Neural cell (in vitro differentiated cells): ENCODE measurements around the gene ANKFN1. TPM values are rescaled to one million over a fixed set of nuclear protein-coding genes. Genes with fewer than 3 reads are reported as not detected.

Experiments
- H2AFZ ChIP-seq: fragments of 200-600, 300-800 bp; sonication (generic), shearing (Covaris generic); 2 replicates; pipeline ENCODE4 v1.6.0; 2014; ENCODE audit warnings: low read depth, mild to moderate bottlenecking, antibody characterized with exemption, low read length, moderate library complexity
- H3F3A ChIP-seq: fragments of 200-600 bp; shearing (Covaris generic); 2 replicates; pipeline ENCODE4 v1.6.1; 2016; ENCODE audit warnings: mild to moderate bottlenecking, moderate library complexity, mixed read lengths, antibody characterized with exemption, low read length; ENCODE audit not compliant: insufficient read depth, poor library complexity, severe bottlenecking
- H3K27ac ChIP-seq: fragments of 200-600, 300-800 bp; sonication (generic), shearing (Covaris generic); 2 replicates; pipeline ENCODE4 v1.5.1; 2014; ENCODE audit warnings: mild to moderate bottlenecking, low read length, moderate library complexity
- H3K27me3 ChIP-seq: fragments of 300-800, 200-600 bp; sonication (generic), shearing (Covaris generic); 2 replicates; pipeline ENCODE4 v1.6.0; 2014; ENCODE audit warnings: mild to moderate bottlenecking, low read depth, low read length, moderate library complexity; ENCODE audit not compliant: insufficient read depth
- H3K36me3 ChIP-seq: fragments of 300-800, 200-600 bp; sonication (generic), shearing (Covaris generic); 2 replicates; pipeline ENCODE4 v1.5.1; 2014; ENCODE audit warnings: mild to moderate bottlenecking, antibody characterized with exemption, low read length, moderate library complexity; ENCODE audit not compliant: insufficient read depth
- H3K4me2 ChIP-seq: fragments of 300-800, 200-600 bp; sonication (generic), shearing (Covaris generic); 2 replicates; pipeline ENCODE4 v1.6.0; 2014; ENCODE audit warnings: mild to moderate bottlenecking, low read length
- H3K4me3 ChIP-seq: fragments of 300-800, 200-600 bp; sonication (generic), shearing (Covaris generic); 2 replicates; pipeline ENCODE4 v1.5.1; 2014; ENCODE audit warnings: mild to moderate bottlenecking, low read length, moderate library complexity
- H3K79me2 ChIP-seq: fragments of 200-600 bp; shearing (Covaris generic); replicated peaks from 2 replicates; pipeline ENCODE4 v1.6.0; 2014; ENCODE audit warnings: mild to moderate bottlenecking, low read length, moderate library complexity; ENCODE audit not compliant: insufficient read depth
- H3K9ac ChIP-seq: fragments of 300-800, 200-600 bp; sonication (generic), shearing (Covaris generic); 2 replicates; pipeline ENCODE4 v1.6.1; 2016; ENCODE audit warnings: mild to moderate bottlenecking, low read length, mixed read lengths
- H3K9me2 ChIP-seq: fragments of 200-600 bp; shearing (Covaris generic); 2 replicates; pipeline ENCODE4 v1.6.1; 2016; ENCODE audit warnings: mild to moderate bottlenecking, low read length, mixed read lengths; ENCODE audit not compliant: insufficient read depth
- H3K9me3 ChIP-seq: fragments of 200-600, 300-800 bp; sonication (generic), shearing (Covaris generic); 2 replicates; pipeline ENCODE4 v1.6.1; 2016; ENCODE audit warnings: mild to moderate bottlenecking, mixed run types, low read length, moderate library complexity, mixed read lengths
- H4K20me1 ChIP-seq: fragments of 200-600 bp; shearing (Covaris generic); 2 replicates; pipeline ENCODE4 v1.6.1; 2016; ENCODE audit warnings: mild to moderate bottlenecking, mixed run types; ENCODE audit not compliant: insufficient read depth
- CTCF ChIP-seq: fragments of 450-650 bp; IDR thresholded peaks from 2 replicates; pipeline ENCODE4 v1.5.1; 2014; ENCODE audit warnings: antibody characterized with exemption, mild to moderate bottlenecking, moderate library complexity; ENCODE audit not compliant: poor library complexity, severe bottlenecking
- EP300 ChIP-seq: fragments of 450-650 bp; conservative IDR thresholded peaks from 2 replicates; pipeline ENCODE4 v1.6.1; 2014; ENCODE audit warnings: antibody characterized with exemption, mild to moderate bottlenecking, moderate library complexity; ENCODE audit not compliant: poor library complexity, severe bottlenecking
- EZH2 ChIP-seq: fragments of 200-600, 300-800 bp; shearing (Covaris generic), sonication (generic); IDR thresholded peaks from 2 replicates; pipeline ENCODE4 v1.6.1; 2014; ENCODE audit warnings: antibody characterized with exemption, low read length, borderline replicate concordance, mild to moderate bottlenecking; ENCODE audit not compliant: insufficient read depth, poor library complexity, severe bottlenecking
- MXI1 ChIP-seq: fragments of 450-650 bp; conservative IDR thresholded peaks from 2 replicates; pipeline ENCODE4 v1.6.1; 2014; ENCODE audit warnings: antibody characterized with exemption, mild to moderate bottlenecking; ENCODE audit not compliant: poor library complexity, severe bottlenecking
- POLR2AphosphoS5 ChIP-seq: IDR thresholded peaks from 2 replicates; pipeline ENCODE4 v1.6.1; 2012
- RAD21 ChIP-seq: fragments of 450-650 bp; conservative IDR thresholded peaks from 2 replicates; pipeline ENCODE4 v1.6.1; 2014; ENCODE audit warnings: antibody characterized with exemption, mild to moderate bottlenecking, moderate library complexity
- REST ChIP-seq: IDR thresholded peaks from 2 replicates; pipeline ENCODE4 v1.6.1; 2012; ENCODE audit warnings: borderline replicate concordance
- SMC3 ChIP-seq: fragments of 450-650 bp; conservative IDR thresholded peaks from 2 replicates; pipeline ENCODE4 v1.6.1; 2014; ENCODE audit warnings: antibody characterized with exemption, mild to moderate bottlenecking, moderate library complexity; ENCODE audit not compliant: poor library complexity
- TAF1 ChIP-seq: IDR thresholded peaks from 2 replicates; pipeline ENCODE4 v1.6.1; 2012; ENCODE audit warnings: low read depth
- polyA plus RNA-seq: library from polyadenylated mRNA; depleted of rRNA; stranded (reverse); fragments of >200 nt; gene quantifications from 2 replicates; pipeline ENCODE4 v1.2.3, GENCODE V29; 2014

Gene ANKFN1
- polyA plus RNA-seq, 1 donor from 2014 or later: 0.14 TPM

GRCh38 chr17:56424543-56425044, 271.3 kb downstream of the ANKFN1 start:
- no peak for TF ChIP-seq REST
- no peak for TF ChIP-seq TAF1
- TF ChIP-seq SMC3: no peak
- TF ChIP-seq RAD21: no peak
- TF ChIP-seq EZH2: no peak
- TF ChIP-seq POLR2AphosphoS5: no peak
- no peak for TF ChIP-seq EP300
- TF ChIP-seq CTCF: no peak
- TF ChIP-seq MXI1: no peak
- Histone ChIP-seq H3K79me2 (no peaks in the 10 kb centered on the region), H3K9me2 (no peaks in the 10 kb centered on the region), H4K20me1 (no peaks in the 10 kb centered on the region), H3K27me3 (no peaks in the 10 kb centered on the region), H3K9ac (no peak overlapping the region), H3F3A (no peaks in the 10 kb centered on the region), H3K9me3 (no peaks in the 10 kb centered on the region), H3K27ac (no peak overlapping the region), H2AFZ (no peak overlapping the region), H3K4me2 (no peak overlapping the region), H3K36me3 (no peaks in the 10 kb centered on the region), H3K4me3 (no peak overlapping the region)

- Histone ChIP-seq H3K9me2 (no peaks in the 10 kb centered on the region), H3K79me2 (no peaks in the 10 kb centered on the region), H3K27me3 (no peaks in the 10 kb centered on the region), H3K9me3 (no peaks in the 10 kb centered on the region), H3K4me2 (no peak overlapping the region), H3K36me3 (no peaks in the 10 kb centered on the region), H3F3A (no peaks in the 10 kb centered on the region), H4K20me1 (no peaks in the 10 kb centered on the region), H3K9ac (no peak overlapping the region), H2AFZ (no peak overlapping the region), H3K27ac (no peak overlapping the region), H3K4me3 (no peak overlapping the region)
- TF ChIP-seq CTCF: no peak
- no peak for TF ChIP-seq MXI1
- TF ChIP-seq EP300: no peak
- TF ChIP-seq TAF1: no peak
- no peak for TF ChIP-seq RAD21
- TF ChIP-seq POLR2AphosphoS5: no peak
- no peak for TF ChIP-seq REST
- TF ChIP-seq SMC3: no peak
- TF ChIP-seq EZH2: no peak
Measured at GRCh38 chr17:56425483-56425882, 272.2 kb downstream of the ANKFN1 start.
